Uterus (tissue), 4 donors: Measurements from ENCODE around the gene SOD2. TPM values are rescaled to one million over a fixed set of nuclear protein-coding genes. Genes with fewer than 3 reads are reported as not detected.

ENCODE experiments used
- DNase-seq, 2 donors: peaks; one replicate each; pipeline ENCODE4 v3.0.0-alpha.2; 2019 to 2020
- H3K27ac ChIP-seq, 2 donors: fragments of 200-600 bp; sonication (generic); 1 replicate in 1 of 2; 2 replicates in 1 of 2; pipeline ENCODE4 v1.5.1; 2016 to 2018
- H3K27me3 ChIP-seq, 2 donors: fragments of 200-600 bp; sonication (generic); one replicate each; pipeline ENCODE4 v1.5.1; 2018 to 2019; ENCODE audit warnings: control low read depth in 1 of 2
- H3K36me3 ChIP-seq, 2 donors: fragments of 200-600 bp; sonication (generic); one replicate each; pipeline ENCODE4 v1.5.1; 2019; ENCODE audit warnings: control low read depth in 1 of 2
- H3K4me1 ChIP-seq, 2 donors: fragments of 200-600 bp; sonication (generic); one replicate each; pipeline ENCODE4 v1.5.1; 2018 to 2019; ENCODE audit warnings: control low read depth in 1 of 2
- H3K4me3 ChIP-seq, 2 donors: fragments of 200-600 bp; sonication (generic); 1 replicate in 1 of 2; 2 replicates in 1 of 2; pipeline ENCODE4 v1.5.1; 2018 to 2019; ENCODE audit warnings: mild to moderate bottlenecking in 1 of 2
- H3K9me3 ChIP-seq, 2 donors: fragments of 200-600 bp; sonication (generic); one replicate each; pipeline ENCODE4 v1.5.1; 2019; ENCODE audit warnings: control low read depth in 1 of 2
- POLR2A ChIP-seq, 2 donors: fragments of 450-650 bp; IDR thresholded peaks; one replicate each; pipeline ENCODE4 v1.6.1; 2016; ENCODE audit warnings: antibody characterized with exemption in 2 of 2, mild to moderate bottlenecking in 1 of 2, moderate library complexity in 1 of 2
- intact Hi-C: fragments of 100-400 bp; cut with DNase I; formaldehyde crosslinking; loops from one replicate; pipeline ENCODE4 v1.15.1; 2023; ENCODE audit warnings: low total_unique reads
- total RNA-seq, 4 donors: library from RNA; depleted of rRNA in 3 of 4; stranded (reverse); fragments of >200 nt in 3 of 4; gene quantifications; one replicate each; pipeline versions ENCODE4 v1.1.0 to v1.2.4, GENCODE V29; 2014 to 2023
- TF ChIP-seq, protein P1 (sequence below), 4 experiments: fragments of 200-600 bp in 2 of 4; fragments of 450-650 bp in 2 of 4; sonication (generic) in 2 of 4; IDR thresholded peaks; one replicate each; pipeline ENCODE4 v1.5.1; 2016 to 2019; ENCODE audit warnings: antibody characterized with exemption in 4 of 4, mild to moderate bottlenecking in 2 of 4, moderate library complexity in 1 of 4
- donor health status: DM: yes; HTN: yes; CAD: no.

The SOD2 gene
- total RNA-seq, 4 donors from 2014 or later, result 34.1 to 305 (median 208) TPM

DNA sequence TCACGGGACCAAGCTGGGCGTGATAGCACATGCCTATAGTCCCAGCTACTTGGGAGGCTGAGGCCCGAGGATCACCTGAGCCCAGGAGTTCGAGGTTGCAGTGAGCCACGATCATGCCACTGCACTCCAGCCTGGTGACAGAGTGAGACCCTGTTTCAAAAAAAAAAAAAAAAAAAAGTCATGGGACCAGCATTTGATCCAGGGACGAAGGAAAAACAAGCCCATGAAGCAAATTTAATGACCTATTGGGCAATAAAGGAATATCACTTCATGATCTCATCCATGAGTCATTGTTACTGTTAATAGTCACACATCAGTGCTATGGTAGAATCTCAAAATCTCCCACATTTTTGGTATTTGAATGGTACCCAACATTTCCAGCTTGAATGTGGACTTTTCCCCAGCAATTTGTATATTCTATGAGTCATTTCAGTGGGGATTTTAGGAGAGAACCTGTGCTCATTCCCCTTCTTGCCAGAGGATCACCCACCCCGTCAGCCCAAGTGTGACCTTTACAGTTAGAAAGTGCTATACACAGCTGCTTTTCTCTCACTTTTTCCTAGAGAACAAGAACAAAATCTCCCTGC lies 8.5 kb upstream of the SOD2 start:
- Histone ChIP-seq H3K4me3 (no peak overlapping the region), H3K27me3 (no peaks in the 10 kb centered on the region), H3K27ac (peak overlapping the region; percentile 81 to 92), H3K4me1 (peaks cover 0 to 6% of the 10 kb centered on the region in 2 donors), H3K36me3 (no peaks in the 10 kb centered on the region), H3K9me3 (no peaks in the 10 kb centered on the region)
- intact Hi-C loops, result no loop called here
- TF ChIP-seq POLR2A (IDR thresholded peaks at IDR 0.05), result no peak
- TF ChIP-seq, protein P1, sequence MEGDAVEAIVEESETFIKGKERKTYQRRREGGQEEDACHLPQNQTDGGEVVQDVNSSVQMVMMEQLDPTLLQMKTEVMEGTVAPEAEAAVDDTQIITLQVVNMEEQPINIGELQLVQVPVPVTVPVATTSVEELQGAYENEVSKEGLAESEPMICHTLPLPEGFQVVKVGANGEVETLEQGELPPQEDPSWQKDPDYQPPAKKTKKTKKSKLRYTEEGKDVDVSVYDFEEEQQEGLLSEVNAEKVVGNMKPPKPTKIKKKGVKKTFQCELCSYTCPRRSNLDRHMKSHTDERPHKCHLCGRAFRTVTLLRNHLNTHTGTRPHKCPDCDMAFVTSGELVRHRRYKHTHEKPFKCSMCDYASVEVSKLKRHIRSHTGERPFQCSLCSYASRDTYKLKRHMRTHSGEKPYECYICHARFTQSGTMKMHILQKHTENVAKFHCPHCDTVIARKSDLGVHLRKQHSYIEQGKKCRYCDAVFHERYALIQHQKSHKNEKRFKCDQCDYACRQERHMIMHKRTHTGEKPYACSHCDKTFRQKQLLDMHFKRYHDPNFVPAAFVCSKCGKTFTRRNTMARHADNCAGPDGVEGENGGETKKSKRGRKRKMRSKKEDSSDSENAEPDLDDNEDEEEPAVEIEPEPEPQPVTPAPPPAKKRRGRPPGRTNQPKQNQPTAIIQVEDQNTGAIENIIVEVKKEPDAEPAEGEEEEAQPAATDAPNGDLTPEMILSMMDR (IDR thresholded peaks at IDR 0.05), result no peak
- peak; percentile 55 to 63 for DNase-seq

DNA sequence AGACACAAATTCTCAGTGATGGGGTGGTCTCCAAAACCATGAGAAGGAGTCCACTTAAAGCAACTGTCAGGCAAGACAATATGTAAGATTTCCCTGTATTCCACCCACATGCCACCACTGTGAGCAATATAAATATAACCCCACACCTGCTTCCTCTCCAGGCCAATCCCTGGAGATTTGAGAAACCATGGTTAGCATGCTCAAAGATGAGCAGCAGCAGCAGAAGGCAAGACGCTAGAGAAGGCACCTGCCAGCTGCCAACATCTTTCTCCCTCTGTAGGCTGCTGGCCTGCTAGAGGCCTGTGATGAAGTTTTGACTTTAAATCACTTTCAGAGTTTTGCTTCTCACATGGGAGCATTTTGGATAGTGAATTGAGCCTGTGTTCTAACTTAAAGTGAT lies 7.9 kb upstream of the SOD2 start:
- Histone ChIP-seq H3K4me1 (peaks cover 0 to 6% of the 10 kb centered on the region in 2 donors), H3K27ac (peak overlapping the region; percentile 81 to 92), H3K27me3 (no peaks in the 10 kb centered on the region), H3K9me3 (no peaks in the 10 kb centered on the region), H3K4me3 (no peak overlapping the region), H3K36me3 (no peaks in the 10 kb centered on the region)
- intact Hi-C loops, result no loop called here
- TF ChIP-seq POLR2A (IDR thresholded peaks at IDR 0.05), result no peak
- DNase-seq, result no peak

GRCh38 chr6:159695984-159696383 lies 2.9 kb upstream of the SOD2 start:
- intact Hi-C loops, result no loop called here
- no peak for TF ChIP-seq POLR2A (IDR thresholded peaks at IDR 0.05)
- TF ChIP-seq, protein P1 (IDR thresholded peaks at IDR 0.05), result no peak
- H3K4me1 ChIP-seq, result peaks cover 4 to 6% of the 10 kb centered on the region in 2 donors
- no peaks in the 10 kb centered on the region for H3K36me3 ChIP-seq
- H3K27me3 ChIP-seq, result no peaks in the 10 kb centered on the region
- no peak overlapping the region for H3K27ac ChIP-seq
- H3K9me3 ChIP-seq, result no peaks in the 10 kb centered on the region
- H3K4me3 ChIP-seq, result no peak overlapping the region
- no peak for DNase-seq

DNA sequence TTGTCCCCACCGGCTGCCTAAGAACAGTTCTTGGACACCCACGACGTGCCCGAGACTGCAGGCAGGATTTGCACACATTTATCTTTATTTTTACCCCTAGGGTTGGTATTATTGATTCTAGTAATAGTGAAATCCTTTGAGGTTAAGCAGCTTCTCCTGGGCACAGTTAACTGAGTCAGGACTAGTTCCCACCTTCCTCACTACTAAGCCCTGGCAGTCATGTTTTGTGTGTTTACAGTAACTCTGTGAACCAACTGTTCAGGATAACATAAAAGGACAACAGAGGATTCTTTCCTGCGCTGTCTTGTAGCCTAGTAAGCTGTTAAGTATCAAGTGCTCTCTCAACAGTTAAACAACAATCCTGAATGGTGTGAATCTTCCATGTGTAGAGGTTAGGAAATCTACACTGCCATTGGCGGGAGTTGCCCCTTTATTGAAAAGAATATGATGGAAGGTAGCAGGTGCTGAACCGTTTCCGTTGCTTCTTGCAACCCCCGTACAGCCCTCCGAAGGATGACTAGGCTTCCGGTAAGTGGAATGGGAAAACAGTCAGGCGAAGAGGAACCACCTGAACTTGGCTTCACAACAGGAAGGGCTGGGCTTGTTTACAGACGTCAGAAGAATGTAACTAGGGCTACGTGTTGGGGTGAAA lies 979 bp upstream of the SOD2 start:
- H3K27ac ChIP-seq, result peak overlapping the region; percentile 95 to 97
- intact Hi-C loops, result loop anchor here (5.0 kb wide), 1 partner anchor 93 kb away; the partner anchor contains the start of gene TCP1
- no peaks in the 10 kb centered on the region for H3K9me3 ChIP-seq
- peak; percentile 39 to 51 for DNase-seq
- no peaks in the 10 kb centered on the region for H3K27me3 ChIP-seq
- TF ChIP-seq POLR2A (IDR thresholded peaks at IDR 0.05), result peak in 1 of 2 donors; percentile 16
- TF ChIP-seq, protein P1 (IDR thresholded peaks at IDR 0.05), result no peak
- peaks cover 5 to 6% of the 10 kb centered on the region in 2 donors for H3K4me1 ChIP-seq
- peak overlapping the region; percentile 55 to 80 for H3K4me3 ChIP-seq
- no peaks in the 10 kb centered on the region for H3K36me3 ChIP-seq

DNA sequence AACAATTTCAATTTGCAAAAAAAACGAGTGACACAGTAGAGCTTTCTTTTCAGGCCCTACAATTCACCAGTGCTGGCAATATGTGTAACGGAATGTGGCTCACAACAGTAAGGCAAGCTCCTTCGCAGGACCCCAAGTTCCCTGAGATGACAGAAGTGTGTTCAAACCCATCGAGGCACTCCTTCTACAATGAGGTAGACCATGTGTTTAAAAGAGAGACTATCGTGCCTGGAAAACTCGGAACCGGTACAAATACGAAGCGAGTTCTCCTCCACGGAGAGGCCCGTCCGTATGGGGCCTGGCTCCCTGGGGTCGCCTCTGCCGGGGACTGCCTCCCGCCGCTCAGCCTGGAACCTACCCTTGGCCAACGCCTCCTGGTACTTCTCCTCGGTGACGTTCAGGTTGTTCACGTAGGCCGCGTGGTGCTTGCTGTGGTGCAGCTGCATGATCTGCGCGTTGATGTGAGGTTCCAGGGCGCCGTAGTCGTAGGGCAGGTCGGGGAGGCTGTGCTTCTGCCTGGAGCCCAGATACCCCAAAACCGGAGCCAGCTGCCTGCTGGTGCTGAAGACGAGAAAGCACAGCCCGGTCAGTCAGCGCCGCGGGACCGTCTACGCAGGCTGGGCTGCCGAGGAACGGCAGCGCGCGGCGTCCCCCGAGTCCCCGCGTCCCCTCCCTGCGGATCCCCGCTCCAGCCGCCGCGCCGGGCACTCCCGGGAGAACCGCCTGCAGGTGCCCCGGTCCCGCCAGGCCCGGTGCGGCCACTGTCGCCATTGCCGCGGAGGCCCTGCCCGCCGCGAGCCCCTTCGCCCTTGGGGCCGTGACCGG lies 526 bp downstream of the SOD2 start:
- peak in 1 of 2 donors; percentile 44 for DNase-seq

More for the DNA sequence above, 526 bp downstream of the SOD2 start:
- Histone ChIP-seq H3K9me3 (no peaks in the 10 kb centered on the region), H3K36me3 (no peaks in the 10 kb centered on the region), H3K27ac (peak overlapping the region; percentile 95 to 97), H3K4me1 (peaks cover 5 to 6% of the 10 kb centered on the region in 2 donors), H3K4me3 (peak overlapping the region; percentile 55 to 80), H3K27me3 (no peaks in the 10 kb centered on the region)
- TF ChIP-seq, protein P1 (IDR thresholded peaks at IDR 0.05), result no peak
- no peak for TF ChIP-seq POLR2A (IDR thresholded peaks at IDR 0.05)
- intact Hi-C loops, result loop anchor here (5.0 kb wide), 1 partner anchor 95 kb away; the partner anchor contains the start of gene TCP1
